NOMO-1 (cell line): ENCODE data around the gene CRKL.
"Not testable (repeated sequence)": the region's sequence is repeated elsewhere in the genome, so short reads cannot be mapped to it uniquely, and the experiment has no call there.

Source experiments
- DNase-seq, 2 experiments: peaks; one replicate each; lab custom pipeline; 2025; ENCODE audit not compliant: unreplicated experiment in 2 of 2; lab: John Stamatoyannopoulos, UW

Gene CRKL

DNA sequence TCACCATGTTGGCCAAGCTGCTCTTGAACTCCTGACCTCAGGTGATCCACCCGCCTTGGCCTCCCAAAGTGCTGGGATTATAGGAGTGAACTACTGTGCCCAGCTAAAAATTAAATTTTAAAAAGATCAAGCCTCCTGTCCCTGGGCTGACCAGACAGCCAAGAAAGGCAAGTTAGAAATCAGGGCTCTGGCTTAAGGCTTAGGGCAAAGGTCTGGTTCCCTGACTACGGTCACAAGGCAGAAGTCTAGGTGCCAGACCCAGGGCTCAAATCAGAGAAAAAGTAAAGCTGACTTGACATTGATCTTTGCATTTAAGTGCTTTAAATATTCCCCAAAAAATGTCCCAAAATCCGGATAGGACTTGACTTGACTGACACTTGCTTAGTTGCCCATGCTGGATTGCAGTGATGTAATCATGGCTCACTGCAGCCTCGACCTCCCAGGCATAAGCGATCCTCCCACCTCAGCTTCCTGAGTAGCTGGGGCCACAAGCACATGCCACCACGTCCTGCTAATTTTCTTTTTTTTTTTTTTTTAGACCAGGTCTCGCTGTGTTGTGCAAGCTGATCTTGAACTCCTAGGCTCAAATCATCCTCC, 17.3 kb upstream of the CRKL start:
- DNase-seq: no peak

DNA sequence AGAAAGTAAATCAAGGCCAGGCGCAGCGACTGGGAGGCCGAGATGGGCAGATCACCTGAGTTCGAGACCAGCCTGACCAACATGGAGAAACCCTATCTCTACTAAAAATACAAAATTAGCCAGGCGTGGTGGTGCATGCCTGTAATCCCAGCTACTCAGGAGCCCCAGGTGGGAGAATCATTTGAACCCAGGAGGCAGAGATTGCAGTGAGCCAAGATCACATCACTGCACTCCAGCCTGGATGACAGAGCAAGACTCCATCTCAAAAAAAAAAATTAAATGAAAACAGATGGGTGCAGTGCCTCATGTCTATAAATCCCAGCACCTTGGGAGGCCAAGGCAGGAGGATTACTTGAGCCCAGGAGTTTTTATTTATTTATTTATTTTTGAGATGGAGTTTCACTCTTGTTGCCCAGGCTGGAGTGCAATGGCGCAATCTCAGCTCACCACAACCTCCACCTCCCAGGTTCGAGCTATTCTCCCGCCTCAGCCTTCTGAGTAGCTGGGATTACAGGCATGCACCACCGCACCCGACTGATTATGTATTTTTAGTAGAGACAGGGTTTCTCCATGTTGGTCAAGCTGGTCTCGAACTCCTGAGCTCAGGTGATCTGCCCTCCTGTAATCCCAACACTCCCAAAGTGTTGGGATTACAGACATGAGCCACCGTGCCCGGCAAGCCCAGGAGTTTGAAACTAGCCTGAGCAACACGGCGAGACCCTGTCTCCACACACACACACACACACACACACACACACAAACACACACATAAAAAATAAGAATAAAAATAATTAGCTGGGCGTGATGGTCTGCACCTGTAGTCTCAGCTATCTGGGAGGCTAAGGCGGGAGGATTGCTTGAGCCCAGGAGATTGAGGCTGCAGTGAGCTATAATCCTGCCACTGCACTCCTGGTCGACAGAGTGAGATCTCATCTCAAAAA, 15.8 kb upstream of the CRKL start:
- not testable (repeated sequence) for DNase-seq

DNA sequence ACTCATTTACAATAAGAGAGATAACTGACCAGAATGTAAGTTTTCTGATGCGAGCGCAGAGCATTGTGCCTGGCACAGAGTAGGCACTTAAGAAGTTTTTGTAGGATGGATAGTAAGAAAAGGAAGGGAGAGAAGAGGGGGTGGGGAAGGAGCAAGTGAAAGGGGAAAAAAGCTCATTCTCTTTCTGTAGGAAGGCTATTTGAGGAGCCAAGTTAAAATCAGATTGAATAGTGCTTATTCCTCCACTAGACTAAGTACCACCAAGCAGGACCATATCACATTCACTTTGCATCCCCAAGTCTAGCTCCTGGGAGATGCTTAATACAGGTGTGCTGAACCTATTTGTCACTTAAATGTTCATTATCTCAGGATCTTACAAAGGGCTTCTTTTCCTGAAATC, 14.1 kb upstream of the CRKL start:
- DNase-seq: no peak

DNA sequence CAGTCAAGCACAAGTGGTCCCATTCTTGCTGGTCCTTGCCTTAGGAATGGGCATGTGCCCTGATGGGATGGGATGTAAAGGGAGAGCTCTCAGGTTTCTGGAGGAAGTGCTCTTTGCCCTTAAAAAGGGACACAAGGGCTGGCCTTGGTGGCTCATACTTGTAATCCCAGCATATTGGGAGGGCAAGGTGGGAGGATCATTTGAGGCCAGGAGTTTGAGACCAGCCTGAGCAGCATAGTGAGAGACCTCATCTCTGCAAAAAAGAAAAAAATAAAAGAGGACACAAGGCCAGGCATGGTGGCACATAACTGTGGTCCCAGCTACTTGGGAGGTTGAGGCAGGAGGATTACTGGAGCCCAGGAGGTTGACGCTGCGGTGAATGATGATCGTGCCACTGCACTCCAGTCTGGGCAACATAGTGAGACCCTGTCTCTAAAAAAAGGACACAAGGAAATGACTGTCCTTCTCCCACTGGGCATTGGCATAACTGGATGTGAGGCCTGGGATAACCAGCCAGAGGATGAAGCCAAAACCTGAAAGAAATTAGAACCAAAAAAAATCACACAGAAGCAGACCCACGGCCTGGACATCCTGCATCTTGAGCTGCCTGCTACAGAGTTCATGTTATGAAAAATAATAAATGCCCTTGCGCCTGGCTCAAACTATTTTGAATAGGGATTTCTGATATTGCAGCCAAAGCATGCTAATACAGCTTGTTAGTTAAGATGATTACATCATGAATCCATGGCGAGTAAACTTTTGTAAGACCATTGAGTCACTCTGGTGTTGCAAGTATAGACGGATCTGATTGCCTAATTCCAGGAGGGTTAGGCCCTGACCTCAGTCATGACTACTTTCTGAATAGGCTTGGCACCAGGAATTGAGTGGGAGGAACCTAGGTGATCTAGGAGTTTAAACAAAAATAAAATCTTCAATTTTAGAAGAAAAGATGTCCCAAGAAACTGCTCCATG, 12.9 kb upstream of the CRKL start:
- peak; percentile 84 to 93 for DNase-seq

DNA sequence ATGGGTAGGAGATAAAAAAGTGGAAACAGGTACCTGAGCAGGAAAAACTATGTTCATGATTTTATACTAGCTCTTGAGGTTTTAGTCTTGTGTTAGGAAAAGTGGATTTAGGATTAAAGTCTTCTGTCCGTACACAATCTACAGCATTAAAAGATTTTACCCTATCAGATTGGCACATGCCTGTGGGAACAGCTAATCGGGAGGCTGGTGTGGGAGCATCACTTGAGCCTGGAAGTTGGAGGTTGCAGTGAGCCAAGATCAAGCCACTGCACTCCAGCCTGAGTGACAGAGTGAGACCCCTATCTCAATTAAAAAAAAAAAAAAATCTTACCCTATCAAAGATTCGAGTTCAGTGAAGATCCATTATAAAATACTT, 12.2 kb upstream of the CRKL start:
- no peak for DNase-seq

DNA sequence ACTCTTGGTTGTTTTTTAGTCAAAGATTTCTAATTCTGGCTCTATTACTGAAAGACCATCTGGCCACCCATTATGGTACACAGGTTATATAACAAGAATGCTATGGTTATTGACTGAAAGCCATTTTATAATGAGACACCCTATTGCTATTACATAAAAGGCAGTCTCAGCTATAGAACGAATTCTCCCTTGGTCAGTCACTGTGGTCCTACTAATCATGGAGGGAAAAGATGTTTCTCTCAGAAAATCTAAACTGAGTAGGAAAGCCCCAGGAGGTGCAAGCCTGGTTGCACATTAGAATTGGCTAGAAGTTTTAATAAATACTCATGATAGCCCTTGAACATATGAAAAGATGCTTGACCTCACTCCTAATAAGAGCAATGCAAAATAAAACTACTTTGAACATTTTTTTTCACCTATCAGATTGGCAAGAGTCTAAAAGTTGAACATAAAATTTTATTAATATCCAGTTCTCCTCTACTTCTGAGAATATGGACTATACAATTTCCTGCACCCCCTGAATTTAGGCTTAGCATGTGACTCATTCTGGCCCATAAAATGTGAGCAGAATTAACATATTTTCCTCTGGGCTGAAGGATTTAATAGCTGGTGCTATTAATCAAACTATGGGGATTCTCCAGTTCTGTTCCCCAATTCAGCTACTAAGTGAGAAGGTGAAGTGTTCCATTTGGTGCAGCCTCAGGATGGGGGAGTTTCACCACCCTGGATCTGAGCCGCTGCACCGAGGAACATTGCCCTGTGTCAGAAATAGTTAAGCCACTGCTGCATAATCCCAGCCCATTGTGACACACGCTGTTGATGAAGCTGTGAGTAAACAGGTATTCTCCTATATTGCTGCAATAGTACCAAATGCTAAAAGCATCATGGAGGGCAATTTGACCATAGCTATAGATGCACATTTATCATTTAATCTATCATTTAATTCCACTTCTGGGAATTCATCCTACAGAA, 11.5 kb upstream of the CRKL start:
- no peak for DNase-seq

DNA sequence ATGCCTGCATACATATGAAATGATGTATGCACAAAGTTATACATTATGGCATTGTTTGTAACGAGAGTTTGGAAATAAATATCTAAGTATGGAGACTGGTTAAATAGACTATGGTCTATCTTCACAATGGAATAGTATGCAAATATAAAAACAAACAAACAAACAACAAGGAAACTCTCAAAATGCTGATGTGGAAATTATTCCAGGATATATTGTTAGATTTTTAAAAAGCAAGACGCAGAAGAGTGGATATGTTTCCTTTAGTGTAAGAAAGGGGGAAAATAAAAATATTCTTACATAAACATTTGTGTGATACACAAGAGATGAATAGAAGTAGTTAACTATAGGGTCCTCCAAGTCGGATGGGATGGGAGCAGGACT, 10.8 kb upstream of the CRKL start:
- no peak for DNase-seq

DNA sequence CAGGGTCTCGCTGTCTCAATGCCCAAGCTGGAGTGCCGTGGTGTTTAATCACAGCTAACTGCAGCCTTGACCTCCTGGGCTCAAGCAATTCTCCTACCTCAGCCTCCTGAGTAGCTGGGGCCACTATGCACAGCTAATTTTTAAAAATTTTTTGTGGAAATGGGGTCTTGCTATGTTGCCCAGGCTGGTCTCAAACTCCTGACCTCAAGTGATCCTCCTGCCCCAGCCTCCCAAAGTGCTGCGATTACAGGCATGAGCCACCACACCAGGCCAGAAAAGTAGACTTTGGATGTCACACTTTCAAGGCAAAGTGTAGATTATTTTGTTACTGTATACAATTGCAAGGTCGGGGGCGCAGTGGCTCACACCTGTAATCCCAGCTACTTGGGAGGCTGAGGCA, 8.5 kb upstream of the CRKL start:
- not testable (repeated sequence) for DNase-seq

DNA sequence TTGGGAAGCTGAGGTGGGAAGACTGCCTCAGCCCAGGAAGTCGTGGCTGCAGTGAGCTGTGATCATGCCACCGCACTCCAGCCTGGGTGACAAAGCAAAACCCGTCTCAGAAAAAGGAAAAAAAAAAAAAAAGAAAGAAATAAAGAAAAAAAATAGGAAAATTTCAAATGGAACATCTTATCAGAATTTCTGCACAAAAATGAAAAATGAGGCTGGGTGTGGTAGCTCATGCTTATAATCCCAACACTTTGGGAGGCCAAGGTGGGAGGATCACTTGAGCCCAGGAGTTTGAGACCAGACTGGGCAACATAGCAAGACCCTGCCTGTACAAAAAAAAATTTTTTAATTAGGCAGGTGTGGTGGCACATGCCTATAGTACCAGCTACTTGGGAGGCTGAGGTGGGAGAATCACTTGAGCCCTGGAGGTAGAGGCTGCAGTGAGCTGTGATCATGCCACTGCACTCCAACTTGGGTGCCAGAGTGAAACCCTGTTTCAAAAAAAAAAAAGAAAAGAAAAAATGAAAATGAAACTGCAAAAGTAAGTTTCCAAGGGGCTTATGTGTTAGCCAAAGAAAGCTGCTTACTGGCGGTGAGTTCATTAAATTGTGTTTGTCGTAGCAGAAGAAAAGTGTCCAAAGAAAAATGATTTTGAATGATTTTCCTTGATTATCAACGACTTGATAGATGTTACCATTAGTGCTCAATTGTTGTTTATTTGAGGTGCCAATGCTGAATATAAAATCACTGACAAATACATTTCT, 7.5 kb upstream of the CRKL start:
- DNase-seq: no peak

DNA sequence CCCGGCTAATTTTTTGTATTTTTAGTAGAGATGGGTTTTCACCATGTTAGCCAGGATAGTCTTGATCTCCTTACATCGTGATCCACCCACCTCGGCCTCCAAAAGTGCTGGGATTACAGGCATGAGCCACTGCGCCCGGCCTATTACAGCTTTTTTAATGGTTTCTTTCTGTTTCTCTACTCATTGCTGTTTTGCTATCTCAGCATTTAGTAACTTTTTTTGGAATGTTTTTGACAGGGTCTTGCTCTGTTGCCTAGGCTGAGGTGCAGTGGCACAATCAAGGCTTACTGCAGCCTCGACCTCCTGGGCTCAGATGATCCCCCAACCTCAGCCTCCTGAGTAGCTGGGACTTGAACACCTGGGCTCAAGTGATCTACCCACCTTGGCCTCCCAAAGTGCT, 4.7 kb upstream of the CRKL start:
- no peak for DNase-seq

DNA sequence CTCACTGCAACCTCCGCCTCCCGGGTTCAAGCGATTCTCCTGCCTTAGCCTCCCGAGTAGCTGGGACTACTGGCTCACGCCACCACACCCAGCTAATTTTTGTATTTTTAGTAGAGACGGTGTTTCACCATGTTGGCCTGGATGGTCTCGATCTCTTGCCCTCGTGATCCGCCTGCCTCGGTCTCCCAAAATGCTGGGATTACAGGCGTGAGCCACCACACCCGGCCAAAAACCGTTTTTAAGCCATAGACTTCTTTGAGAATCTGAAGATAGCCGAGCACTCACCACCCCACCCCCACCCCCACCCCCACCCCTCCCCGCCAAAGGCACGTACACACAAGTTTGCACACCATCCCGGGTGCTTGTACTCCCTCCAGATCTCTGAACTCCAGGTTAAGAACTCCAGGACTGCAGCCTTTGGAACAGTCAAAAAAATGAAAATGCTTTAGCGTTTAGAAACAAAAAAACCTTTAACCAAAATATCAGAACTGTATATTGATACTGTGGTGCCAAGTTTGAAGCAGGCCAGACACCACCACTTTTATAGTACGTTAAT, 1.5 kb downstream of the CRKL start:
- DNase-seq: no peak

DNA sequence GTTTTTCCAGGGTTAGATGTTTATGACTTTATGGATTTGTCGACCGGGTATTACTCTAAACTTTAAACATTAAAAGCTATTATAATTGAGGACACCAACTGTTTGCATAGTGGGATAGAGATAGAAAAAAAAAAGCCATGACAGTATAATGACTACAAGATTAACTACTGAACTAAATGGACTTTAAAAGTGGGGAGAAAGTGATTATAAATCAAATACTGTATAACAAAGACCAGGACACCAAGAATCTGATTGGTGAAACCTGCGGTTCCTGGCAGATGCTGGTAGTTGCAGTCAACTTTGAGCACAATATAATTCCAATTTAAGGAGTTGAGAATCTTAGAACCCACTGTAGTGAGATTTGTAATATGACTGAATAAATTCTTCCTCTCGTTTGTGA, 2.5 kb downstream of the CRKL start:
- no peak for DNase-seq

DNA sequence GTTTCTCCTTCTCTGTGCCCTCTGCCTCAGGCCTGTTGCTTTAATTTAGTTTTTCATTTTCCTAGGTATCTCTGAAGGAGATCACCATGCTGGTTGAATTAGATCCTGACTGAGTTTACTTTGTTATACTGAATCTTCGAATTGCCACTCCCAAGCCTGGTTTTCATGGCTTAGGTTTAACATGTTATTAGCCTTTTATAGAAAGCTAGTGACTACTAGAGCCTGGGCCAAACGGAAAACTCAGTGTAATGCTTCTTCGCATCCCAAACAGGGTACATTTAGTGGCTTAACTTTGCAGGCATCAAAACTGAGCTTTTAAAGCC, 3.6 kb downstream of the CRKL start:
- DNase-seq: no peak

DNA sequence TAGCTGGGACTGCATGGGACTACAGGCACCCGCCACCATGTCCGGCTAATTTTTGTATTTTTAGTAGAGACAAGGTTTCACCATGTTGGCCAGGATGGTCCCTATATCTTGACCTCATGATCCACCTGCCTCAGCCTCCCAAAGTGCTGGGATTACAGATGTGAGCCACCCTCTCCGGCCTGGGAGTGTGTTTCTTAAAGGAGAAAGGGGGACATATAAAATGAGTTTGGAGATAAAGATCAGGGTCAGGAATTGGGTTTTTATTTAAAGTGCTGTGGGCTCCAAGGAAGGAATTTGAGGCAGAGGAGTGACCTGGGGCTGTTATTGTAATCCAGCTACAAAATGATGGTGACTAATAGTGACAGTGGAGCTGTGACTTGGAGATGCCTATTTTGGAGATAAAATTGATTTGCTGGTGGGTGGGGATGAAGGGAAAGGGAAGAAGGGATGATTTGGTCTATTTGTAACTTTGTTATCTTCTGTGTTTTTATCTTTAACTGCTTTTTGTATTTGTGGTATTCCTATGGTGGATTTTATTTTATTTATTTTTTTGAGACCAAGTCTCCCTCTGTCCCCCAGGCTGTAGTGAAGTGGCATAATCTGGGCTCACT, 5.0 kb downstream of the CRKL start:
- DNase-seq: no peak

DNA sequence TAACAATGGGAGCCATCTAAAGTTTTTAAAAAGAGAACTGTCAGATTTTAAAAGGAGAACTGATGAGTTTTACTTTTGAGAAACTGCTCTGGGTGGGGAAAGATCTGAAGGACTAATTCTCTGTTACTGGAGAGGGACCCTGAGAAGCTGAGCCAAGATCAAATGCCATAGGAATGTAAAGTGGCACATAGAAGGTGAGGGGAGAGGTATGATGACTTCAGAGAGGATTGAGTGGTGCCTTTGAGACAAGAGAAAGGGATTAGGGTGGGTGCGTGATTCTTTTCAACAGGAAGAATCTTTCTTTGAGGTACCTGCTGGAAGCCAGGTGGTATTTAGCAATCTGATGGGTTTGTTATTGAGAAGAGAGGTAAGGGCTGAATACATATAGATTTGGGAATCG, 9.0 kb downstream of the CRKL start:
- DNase-seq: peak in 1 of 2 experiments; percentile 0

DNA sequence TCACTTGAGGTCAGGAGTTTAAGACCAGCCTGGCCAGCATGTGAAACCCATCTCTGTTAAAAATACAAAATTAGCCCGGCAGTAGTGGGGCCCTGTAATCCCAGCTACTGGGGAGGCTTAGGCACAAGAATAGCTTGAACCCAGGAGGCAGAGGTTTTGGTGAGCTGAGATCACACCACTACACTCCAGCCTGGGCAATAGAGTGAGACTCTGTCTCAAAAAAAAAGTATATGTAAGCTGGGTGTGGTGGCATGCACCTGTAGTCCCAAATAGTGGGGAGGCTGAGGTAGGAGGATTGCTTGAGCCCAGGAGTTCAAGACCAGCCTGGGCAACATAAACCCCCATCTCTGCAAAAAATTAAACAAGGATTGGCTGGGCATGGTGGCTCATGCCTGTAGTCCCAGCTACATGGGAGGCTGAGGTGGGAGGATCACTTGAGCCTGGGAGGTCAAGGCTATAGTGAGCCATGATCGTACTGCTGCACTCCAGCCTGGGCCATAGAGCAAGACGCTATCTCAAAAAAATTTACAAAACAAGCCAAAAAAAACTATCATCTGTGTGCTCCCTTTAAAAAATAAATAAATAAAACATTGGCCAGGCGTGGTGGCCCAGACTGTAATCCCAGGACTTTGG, 10.8 kb downstream of the CRKL start:
- no peak for DNase-seq

DNA sequence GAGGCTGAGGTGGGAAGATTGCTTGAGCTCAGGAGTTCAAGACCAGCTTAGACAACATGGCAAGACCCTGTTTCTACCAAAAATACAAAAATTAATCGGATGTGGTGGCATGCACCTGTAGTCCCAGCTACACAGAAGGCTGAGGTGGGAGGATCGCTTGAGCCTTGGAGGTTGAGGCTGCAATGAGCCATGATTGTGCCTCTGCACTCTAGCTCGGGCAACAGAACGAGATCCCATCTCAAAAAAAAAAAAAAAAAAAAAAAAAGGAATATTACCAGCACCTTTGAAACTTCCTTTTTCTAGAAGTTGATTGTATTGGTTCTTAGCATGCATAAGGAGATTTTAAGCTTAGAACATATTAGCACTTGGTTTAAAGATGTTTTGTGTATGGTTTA, 11.4 kb downstream of the CRKL start:
- DNase-seq: no peak

DNA sequence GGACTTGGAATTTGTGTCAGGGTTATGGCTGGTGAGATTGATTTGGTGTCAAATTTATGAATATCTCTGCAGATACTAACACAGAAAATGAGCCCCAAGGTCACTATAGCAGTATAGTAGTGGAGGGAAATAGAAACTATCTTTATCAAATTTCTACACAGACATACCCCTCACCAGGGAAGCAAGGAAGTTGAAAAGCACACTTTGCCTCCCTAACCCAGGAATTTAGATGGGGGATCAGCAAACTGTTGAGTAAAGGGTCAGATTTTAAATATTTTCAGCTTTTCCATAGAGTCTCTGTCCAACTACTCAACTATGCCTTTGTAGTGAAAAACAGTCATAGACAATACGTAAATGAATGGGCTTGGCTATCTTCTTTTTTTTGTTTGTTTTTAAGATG, 12.8 kb downstream of the CRKL start:
- DNase-seq: no peak
